ENCODE results near the gene ADAMTS7.

DNA sequence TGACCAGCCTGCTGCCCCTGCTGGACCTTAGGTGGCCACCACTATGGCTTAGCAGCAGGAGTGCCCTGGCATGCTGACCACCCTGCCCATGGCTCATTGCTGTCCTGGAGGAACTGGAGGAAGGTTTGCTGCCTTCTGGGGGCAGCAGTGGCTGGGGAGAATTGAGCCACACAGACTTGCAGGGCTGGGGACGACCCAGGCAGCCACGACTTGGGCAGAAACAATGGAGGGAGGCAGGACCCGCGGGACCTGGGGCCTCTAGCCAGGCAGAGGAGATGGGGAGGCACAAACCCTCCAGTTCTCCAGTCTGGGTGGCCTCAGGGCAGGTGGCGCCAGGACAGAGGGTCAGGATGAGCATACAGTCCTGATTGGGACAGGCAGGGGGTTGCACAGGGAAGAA is 32.8 kb downstream of the ADAMTS7 start:
- TF ChIP-seq CTCF (IDR thresholded peaks at IDR 0.05) (no peak), JUN (IDR thresholded peaks at IDR 0.05) (no peak), JUNB (IDR thresholded peaks at IDR 0.05) (no peak)
- TF ChIP-seq, protein P1, sequence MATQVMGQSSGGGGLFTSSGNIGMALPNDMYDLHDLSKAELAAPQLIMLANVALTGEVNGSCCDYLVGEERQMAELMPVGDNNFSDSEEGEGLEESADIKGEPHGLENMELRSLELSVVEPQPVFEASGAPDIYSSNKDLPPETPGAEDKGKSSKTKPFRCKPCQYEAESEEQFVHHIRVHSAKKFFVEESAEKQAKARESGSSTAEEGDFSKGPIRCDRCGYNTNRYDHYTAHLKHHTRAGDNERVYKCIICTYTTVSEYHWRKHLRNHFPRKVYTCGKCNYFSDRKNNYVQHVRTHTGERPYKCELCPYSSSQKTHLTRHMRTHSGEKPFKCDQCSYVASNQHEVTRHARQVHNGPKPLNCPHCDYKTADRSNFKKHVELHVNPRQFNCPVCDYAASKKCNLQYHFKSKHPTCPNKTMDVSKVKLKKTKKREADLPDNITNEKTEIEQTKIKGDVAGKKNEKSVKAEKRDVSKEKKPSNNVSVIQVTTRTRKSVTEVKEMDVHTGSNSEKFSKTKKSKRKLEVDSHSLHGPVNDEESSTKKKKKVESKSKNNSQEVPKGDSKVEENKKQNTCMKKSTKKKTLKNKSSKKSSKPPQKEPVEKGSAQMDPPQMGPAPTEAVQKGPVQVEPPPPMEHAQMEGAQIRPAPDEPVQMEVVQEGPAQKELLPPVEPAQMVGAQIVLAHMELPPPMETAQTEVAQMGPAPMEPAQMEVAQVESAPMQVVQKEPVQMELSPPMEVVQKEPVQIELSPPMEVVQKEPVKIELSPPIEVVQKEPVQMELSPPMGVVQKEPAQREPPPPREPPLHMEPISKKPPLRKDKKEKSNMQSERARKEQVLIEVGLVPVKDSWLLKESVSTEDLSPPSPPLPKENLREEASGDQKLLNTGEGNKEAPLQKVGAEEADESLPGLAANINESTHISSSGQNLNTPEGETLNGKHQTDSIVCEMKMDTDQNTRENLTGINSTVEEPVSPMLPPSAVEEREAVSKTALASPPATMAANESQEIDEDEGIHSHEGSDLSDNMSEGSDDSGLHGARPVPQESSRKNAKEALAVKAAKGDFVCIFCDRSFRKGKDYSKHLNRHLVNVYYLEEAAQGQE (IDR thresholded peaks at IDR 0.05): no peak

Measured in A549 (cell line).